Peyer's patch (tissue), 4 donors: ENCODE measurements around the gene BICD2. TPM values are rescaled to one million over a fixed set of nuclear protein-coding genes. Genes with fewer than 3 reads are reported as not detected.

Source experiments
- DNase-seq, 3 donors: peaks; one replicate each; pipeline ENCODE4 v3.0.0-alpha.2; 2017 to 2019
- H3K27ac ChIP-seq, 4 donors: fragments of 200-600 bp; sonication (generic); one replicate each; pipeline ENCODE4 v1.5.1; 2016 to 2019
- H3K27me3 ChIP-seq, 2 donors: fragments of 200-600 bp; sonication (generic); one replicate each; pipeline ENCODE4 v1.5.1; 2019
- H3K36me3 ChIP-seq, 3 donors: fragments of 200-600 bp; sonication (generic); one replicate each; pipeline ENCODE4 v1.5.1; 2016 to 2019
- H3K4me1 ChIP-seq, 4 donors: fragments of 200-600 bp; sonication (generic); one replicate each; pipeline ENCODE4 v1.5.1; 2016 to 2019
- H3K4me3 ChIP-seq, 4 donors: fragments of 200-600 bp; sonication (generic); 1 replicate in 3 of 4; 2 replicates in 1 of 4; pipeline ENCODE4 v1.5.1; 2016 to 2019; ENCODE audit warnings: mild to moderate bottlenecking in 1 of 4
- H3K9me3 ChIP-seq, 4 donors: fragments of 200-600 bp; sonication (generic); one replicate each; pipeline ENCODE4 v1.5.1; 2016 to 2019; ENCODE audit warnings: mild to moderate bottlenecking in 1 of 4
- POLR2A ChIP-seq, 2 donors: fragments of 450-650 bp; IDR thresholded peaks; one replicate each; pipeline ENCODE4 v1.5.1; 2017; ENCODE audit warnings: antibody characterized with exemption in 2 of 2, mild to moderate bottlenecking in 2 of 2, moderate library complexity in 2 of 2
- total RNA-seq, 4 donors: library from RNA; depleted of rRNA; stranded (reverse); fragments of >200 nt; gene quantifications; one replicate each; pipeline ENCODE4 v1.1.0, GENCODE V29; 2016
- TF ChIP-seq, protein P1 (sequence below), 6 experiments: fragments of 450-650 bp in 4 of 6; fragments of 200-600 bp in 2 of 6; sonication (generic) in 1 of 6; IDR thresholded peaks; one replicate each; pipeline ENCODE4 v1.5.1; 2017 to 2019; ENCODE audit warnings: antibody characterized with exemption in 6 of 6, mild to moderate bottlenecking in 3 of 6, moderate library complexity in 1 of 6

BICD2 gene
- total RNA-seq, 4 donors from 2014 or later = 4.2 to 41.3 (median 8.8) TPM

DNA sequence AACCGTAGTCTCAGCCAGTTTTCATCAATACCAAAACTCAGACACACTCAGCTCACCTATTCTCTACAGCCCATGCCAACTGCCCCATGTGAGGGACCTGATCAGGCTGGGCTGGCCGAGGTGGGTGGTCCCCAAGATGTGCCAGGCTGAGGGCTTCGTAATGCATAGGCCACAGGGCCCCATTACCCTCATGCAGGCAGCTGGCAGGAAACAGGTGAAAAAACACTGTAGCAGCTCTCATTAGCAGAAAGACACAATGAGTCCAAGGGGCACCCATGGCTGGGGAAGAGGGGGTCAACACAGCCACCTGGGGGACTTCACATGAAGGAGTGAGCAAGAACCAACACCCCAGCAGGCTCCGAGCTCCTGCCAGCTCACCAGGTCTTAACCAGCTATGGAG lies 102.9 kb downstream of the BICD2 start:
- H3K9me3 ChIP-seq = no peaks in the 10 kb centered on the region
- H3K4me1 ChIP-seq = no peaks in the 10 kb centered on the region
- no peak overlapping the region for H3K27ac ChIP-seq
- H3K4me3 ChIP-seq = no peak overlapping the region
- no peaks in the 10 kb centered on the region for H3K27me3 ChIP-seq
- TF ChIP-seq POLR2A (IDR thresholded peaks at IDR 0.05) = no peak
- TF ChIP-seq, protein P1, sequence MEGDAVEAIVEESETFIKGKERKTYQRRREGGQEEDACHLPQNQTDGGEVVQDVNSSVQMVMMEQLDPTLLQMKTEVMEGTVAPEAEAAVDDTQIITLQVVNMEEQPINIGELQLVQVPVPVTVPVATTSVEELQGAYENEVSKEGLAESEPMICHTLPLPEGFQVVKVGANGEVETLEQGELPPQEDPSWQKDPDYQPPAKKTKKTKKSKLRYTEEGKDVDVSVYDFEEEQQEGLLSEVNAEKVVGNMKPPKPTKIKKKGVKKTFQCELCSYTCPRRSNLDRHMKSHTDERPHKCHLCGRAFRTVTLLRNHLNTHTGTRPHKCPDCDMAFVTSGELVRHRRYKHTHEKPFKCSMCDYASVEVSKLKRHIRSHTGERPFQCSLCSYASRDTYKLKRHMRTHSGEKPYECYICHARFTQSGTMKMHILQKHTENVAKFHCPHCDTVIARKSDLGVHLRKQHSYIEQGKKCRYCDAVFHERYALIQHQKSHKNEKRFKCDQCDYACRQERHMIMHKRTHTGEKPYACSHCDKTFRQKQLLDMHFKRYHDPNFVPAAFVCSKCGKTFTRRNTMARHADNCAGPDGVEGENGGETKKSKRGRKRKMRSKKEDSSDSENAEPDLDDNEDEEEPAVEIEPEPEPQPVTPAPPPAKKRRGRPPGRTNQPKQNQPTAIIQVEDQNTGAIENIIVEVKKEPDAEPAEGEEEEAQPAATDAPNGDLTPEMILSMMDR (IDR thresholded peaks at IDR 0.05) = no peak
- DNase-seq = no peak
- H3K36me3 ChIP-seq = peaks cover 0 to 15% (median 0%) of the 10 kb centered on the region in 3 donors

Other genes starting within 250 kb of the BICD2 start
- gene ECM2, start 228.8 kb downstream of the BICD2 start, total RNA-seq = 10 to 100 TPM in 3 of 4 donors, 1 to 10 TPM in 1; 9.6 to 20.1 (median 12.1) TPM
- 10 to 100 TPM in 2 of 4 donors, 1 to 10 TPM in 2; 6.3 to 15.7 (median 10.1) TPM for gene IPPK, start 94.7 kb downstream of the BICD2 start, total RNA-seq
- 10 to 100 TPM in 1 of 4 donors, 1 to 10 TPM in 3; 9.8 to 23.9 (median 9.9) TPM for gene ZNF484, start 113.2 kb upstream of the BICD2 start, total RNA-seq
- 10 to 100 TPM in 1 of 4 donors, 1 to 10 TPM in 3; 4.6 to 48.7 (median 7.8) TPM for gene FGD3, start 182.7 kb upstream of the BICD2 start, total RNA-seq